SK-N-SH (cell line): Measurements from ENCODE around the gene APOC3. TPM values are rescaled to one million over a fixed set of nuclear protein-coding genes. Genes with fewer than 3 reads are reported as not detected.

Experiments used
- CTCF ChIA-PET: fragments of 300-600, 350-600 bp; formaldehyde crosslinking; extraction: SDS; loops from one replicate; lab custom pipeline; 2021; lab: Yijun Ruan, JAX
- POLR2A ChIA-PET: fragments of 350-600 bp; sonication (Branson Sonifier 250); formaldehyde crosslinking; extraction: SDS; loops from one replicate; lab custom pipeline; 2020; ENCODE audit warnings: antibody characterized with exemption, inconsistent platforms; lab: Yijun Ruan, JAX
- DNase-seq: peaks from one replicate; pipeline ENCODE4 v3.0.0; 2012
- H2AFZ ChIP-seq: fragments of 200-600 bp; sonication (generic); 2 replicates; pipeline ENCODE4 v1.8.1; 2016; ENCODE audit warnings: antibody characterized with exemption, mild to moderate bottlenecking, low read depth
- H3F3A ChIP-seq: fragments of 200-600 bp; sonication (generic); replicated peaks from 2 replicates; pipeline ENCODE3; 2016; ENCODE audit warnings: antibody characterized with exemption, mild to moderate bottlenecking; ENCODE audit not compliant: insufficient read depth
- H3K27ac ChIP-seq, 2 experiments: fragments of 200-500 bp in 1 of 2; fragments of 200-600 bp in 1 of 2; sonication (Bioruptor generic) in 1 of 2; sonication (generic), shearing (Covaris generic) in 1 of 2; 2 replicates each; pipeline versions ENCODE4 v1.5.1 to v1.6.1; 2014 to 2016; ENCODE audit warnings: low read depth in 2 of 2, inconsistent platforms in 1 of 2, low read length in 1 of 2, mild to moderate bottlenecking in 1 of 2, mixed read lengths in 1 of 2
- H3K27me3 ChIP-seq: fragments of 200-600 bp; sonication (generic), shearing (Covaris generic); 2 replicates; pipeline ENCODE4 v1.6.1; 2016; ENCODE audit warnings: mixed run types; ENCODE audit not compliant: insufficient read depth
- H3K36me3 ChIP-seq, 2 experiments: fragments of 200-500 bp in 1 of 2; fragments of 200-600 bp in 1 of 2; sonication (Bioruptor generic) in 1 of 2; sonication (generic) in 1 of 2; replicated peaks in 1 of 2; 2 replicates each; pipeline versions ENCODE3 to v1.5.1; 2014 to 2016; ENCODE audit warnings: low read length in 1 of 2, mild to moderate bottlenecking in 1 of 2; ENCODE audit not compliant: insufficient read depth in 2 of 2, control insufficient read depth in 1 of 2
- H3K4me1 ChIP-seq, 2 experiments: fragments of 200-500 bp in 1 of 2; fragments of 200-600 bp in 1 of 2; sonication (Bioruptor generic) in 1 of 2; sonication (generic), shearing (Covaris generic) in 1 of 2; 2 replicates each; pipeline versions ENCODE4 v1.5.1 to v1.6.1; 2014 to 2016; ENCODE audit warnings: low read depth in 1 of 2, low read length in 1 of 2, mixed run types in 1 of 2; ENCODE audit not compliant: insufficient read depth in 2 of 2, control insufficient read depth in 1 of 2
- H3K4me2 ChIP-seq: fragments of 200-600 bp; sonication (generic), shearing (Covaris generic); 2 replicates; pipeline ENCODE4 v1.6.1; 2017; ENCODE audit warnings: mixed run types
- H3K4me3 ChIP-seq, 2 experiments: fragments of 200-500 bp in 1 of 2; fragments of 200-600 bp in 1 of 2; sonication (Bioruptor generic) in 1 of 2; sonication (generic), shearing (Covaris generic) in 1 of 2; 2 replicates each; pipeline versions ENCODE4 v1.5.1 to v1.8.1; 2014 to 2016; ENCODE audit warnings: low read depth in 2 of 2, inconsistent platforms in 1 of 2, low read length in 1 of 2, mild to moderate bottlenecking in 1 of 2, mixed read lengths in 1 of 2, moderate library complexity in 1 of 2
- H3K79me2 ChIP-seq: fragments of 200-600 bp; sonication (generic); 2 replicates; pipeline ENCODE4 v1.8.1; 2017; ENCODE audit warnings: mild to moderate bottlenecking; ENCODE audit not compliant: insufficient read depth
- H3K9ac ChIP-seq: fragments of 200-600 bp; sonication (generic); 2 replicates; pipeline ENCODE4 v1.6.1; 2017; ENCODE audit warnings: mixed run types
- H3K9me2 ChIP-seq: fragments of 200-600 bp; sonication (generic); 2 replicates; pipeline ENCODE4 v1.6.1; 2017; ENCODE audit warnings: mixed run types
- H3K9me3 ChIP-seq: fragments of 200-600 bp; sonication (generic); 2 replicates; pipeline ENCODE4 v1.6.1; 2017; ENCODE audit warnings: mixed run types, mild to moderate bottlenecking, moderate library complexity
- H4K20me1 ChIP-seq: fragments of 200-600 bp; sonication (generic); 2 replicates; pipeline ENCODE4 v1.6.1; 2017; ENCODE audit warnings: mild to moderate bottlenecking, mixed run types; ENCODE audit not compliant: insufficient read depth
- CHD2 ChIP-seq: fragments of 150-350 bp; IDR thresholded peaks from 2 replicates; pipeline ENCODE4 v1.6.1; 2018; ENCODE audit warnings: low read length; ENCODE audit not compliant: partially characterized antibody
- ELF1 ChIP-seq: IDR thresholded peaks from 2 replicates; pipeline ENCODE4 v1.4.0; 2012
- EP300 ChIP-seq, 2 experiments: IDR thresholded peaks; 2 replicates each; pipeline versions ENCODE4 v1.4.0 to v1.6.1; 2012; ENCODE audit warnings: borderline replicate concordance in 1 of 2, low read depth in 1 of 2, low read length in 1 of 2
- EZH2phosphoT487 ChIP-seq: fragments of 200-600 bp; sonication (generic); IDR thresholded peaks from 2 replicates; pipeline ENCODE4 v1.6.1; 2017; ENCODE audit warnings: low read depth, mixed run types, mild to moderate bottlenecking, antibody characterized with exemption, moderate library complexity, borderline replicate concordance
- FOSL2 ChIP-seq: IDR thresholded peaks from 2 replicates; pipeline ENCODE4 v1.4.0; 2012; ENCODE audit warnings: low read depth, mild to moderate bottlenecking, moderate library complexity, borderline replicate concordance
- FOXJ3 ChIP-seq: sonication (generic); formaldehyde crosslinking; IDR thresholded peaks from 2 replicates; pipeline ENCODE4 v1.5.1; 2020; ENCODE audit warnings: mild to moderate bottlenecking, missing genetic modification reagents
- GABPA ChIP-seq: IDR thresholded peaks from 2 replicates; pipeline ENCODE4 v1.4.0; 2012; ENCODE audit warnings: low read depth, mild to moderate bottlenecking
- GATA2 ChIP-seq: sonication (generic); formaldehyde crosslinking; IDR thresholded peaks from 2 replicates; pipeline ENCODE4 v1.5.0; 2020; ENCODE audit warnings: mild to moderate bottlenecking, missing genetic modification reagents
- JUND ChIP-seq: IDR thresholded peaks from 2 replicates; pipeline ENCODE4 v1.4.0; 2012
- MXI1 ChIP-seq: IDR thresholded peaks from 2 replicates; pipeline ENCODE4 v1.6.1; 2012; ENCODE audit warnings: mild to moderate bottlenecking, low read depth, low read length, improper control_type of control experiment
- NFIC ChIP-seq: IDR thresholded peaks from 2 replicates; pipeline ENCODE4 v1.4.0; 2012; ENCODE audit warnings: borderline replicate concordance
- POLR2AphosphoS5 ChIP-seq: IDR thresholded peaks from 2 replicates; pipeline ENCODE4 v1.6.1; 2012; ENCODE audit warnings: low read depth, low read length
- RAD21 ChIP-seq: IDR thresholded peaks from 2 replicates; pipeline ENCODE4 v1.6.1; 2012; ENCODE audit warnings: mild to moderate bottlenecking, low read length
- RCOR1 ChIP-seq: fragments of 150-350 bp; IDR thresholded peaks from 2 replicates; pipeline ENCODE4 v1.6.1; 2017; ENCODE audit warnings: antibody characterized with exemption, low read length
- REST ChIP-seq: IDR thresholded peaks from 2 replicates; pipeline ENCODE4 v1.6.1; 2012; ENCODE audit warnings: mild to moderate bottlenecking, low read depth, low read length, moderate library complexity
- RFX5 ChIP-seq: IDR thresholded peaks from 2 replicates; pipeline ENCODE4 v1.6.1; 2012; ENCODE audit warnings: mild to moderate bottlenecking, improper control_type of control experiment, low read length
- RXRA ChIP-seq: IDR thresholded peaks from 2 replicates; pipeline ENCODE4 v1.4.0; 2012; ENCODE audit warnings: low read depth, mild to moderate bottlenecking, borderline replicate concordance
- SMC3 ChIP-seq: IDR thresholded peaks from 2 replicates; pipeline ENCODE4 v1.6.1; 2012; ENCODE audit warnings: low read depth, low read length, improper control_type of control experiment
- TAF1 ChIP-seq: IDR thresholded peaks from 2 replicates; pipeline ENCODE4 v1.6.1; 2012; ENCODE audit warnings: low read depth, mild to moderate bottlenecking, low read length, moderate library complexity, borderline replicate concordance
- TCF12 ChIP-seq: IDR thresholded peaks from 2 replicates; pipeline ENCODE4 v1.4.0; 2012
- TEAD4 ChIP-seq: IDR thresholded peaks from 2 replicates; pipeline ENCODE4 v1.4.0; 2012; ENCODE audit warnings: mild to moderate bottlenecking, borderline replicate concordance; ENCODE audit not compliant: insufficient read depth
- USF1 ChIP-seq: IDR thresholded peaks from 2 replicates; pipeline ENCODE4 v1.4.0; 2012; ENCODE audit warnings: low read depth, borderline replicate concordance
- YY1 ChIP-seq: IDR thresholded peaks from 2 replicates; pipeline ENCODE4 v1.4.0; 2012; ENCODE audit warnings: low read depth, mild to moderate bottlenecking
- ZBTB33 ChIP-seq: IDR thresholded peaks from 2 replicates; pipeline ENCODE4 v1.4.0; 2012; ENCODE audit warnings: low read depth, borderline replicate concordance
- WGBS: methylation state at CpG from one replicate; pipeline ENCODE4 v1.1.6; 2017; ENCODE audit warnings: low lambda C conversion rate; 5-methylcytosine and 5-hydroxymethylcytosine counted together
- polyA plus RNA-seq, 3 experiments: library from polyadenylated mRNA; depleted of rRNA; stranded (reverse); fragments of >200 nt; gene quantifications; 2 replicates each; pipeline ENCODE4 v1.2.3, GENCODE V29; 2012
- TF ChIP-seq, protein P1 (sequence below): fragments of 150-350 bp; IDR thresholded peaks from 2 replicates; pipeline ENCODE4 v1.6.1; 2016; ENCODE audit warnings: mild to moderate bottlenecking, low read depth, low read length
- TF ChIP-seq, protein P2 (sequence below): IDR thresholded peaks from 2 replicates; pipeline ENCODE4 v1.4.0; 2012; ENCODE audit warnings: low read depth
- TF ChIP-seq, protein P3 (sequence below): fragments of 150-350 bp; IDR thresholded peaks from 2 replicates; pipeline ENCODE4 v1.6.1; 2017; ENCODE audit warnings: antibody characterized with exemption, low read length, low read depth, borderline replicate concordance

The APOC3 gene
- polyA plus RNA-seq, 1 of the 3 experiments (the other 2 are of a cell fraction), result not detected

DNA sequence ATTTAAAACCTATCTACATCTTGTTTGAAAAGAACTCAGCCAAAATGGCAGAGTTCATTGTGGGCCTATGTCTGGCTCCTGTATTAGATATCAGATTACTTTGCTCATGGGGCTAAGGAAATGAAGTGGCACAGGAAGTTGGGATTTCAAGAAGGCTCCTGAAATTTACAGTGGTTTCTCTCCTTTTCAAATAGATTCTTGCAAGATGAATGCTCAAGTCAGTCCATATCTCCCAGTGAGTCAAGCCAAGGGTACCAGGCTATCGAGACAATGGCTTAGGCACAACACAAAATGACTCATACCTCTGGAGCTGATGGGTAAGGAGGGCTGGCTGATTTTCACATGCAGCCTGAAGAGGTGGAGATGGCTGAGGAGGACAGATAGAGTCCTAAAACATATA is 31.8 kb downstream of the APOC3 start:
- peak overlapping the region; percentile 5; the same call in 1 of the 2 replicates for H3K4me2 ChIP-seq
- H4K20me1 ChIP-seq, result no peaks in the 10 kb centered on the region
- no peaks in the 10 kb centered on the region for H3K9me2 ChIP-seq
- ChIA-PET CTCF (interaction anchor here (0.9 to 4.9 kb wide), 6 partner anchors 13 to 321 kb away, joined by 3 to 32 read pairs (median 10); partner anchors contain the start of gene APOA5), POLR2A (no interaction called here)
- H3K79me2 ChIP-seq, result no peaks in the 10 kb centered on the region
- H2AFZ ChIP-seq, result no peak overlapping the region
- H3K27ac ChIP-seq, result peak overlapping the region; percentile 72 to 87
- H3F3A ChIP-seq, result peaks cover 16% of the 10 kb centered on the region
- no peak overlapping the region for H3K4me3 ChIP-seq
- no peaks in the 10 kb centered on the region for H3K9me3 ChIP-seq
- H3K27me3 ChIP-seq, result no peaks in the 10 kb centered on the region
- H3K9ac ChIP-seq, result no peak overlapping the region; the same call in 1 of the 2 replicates
- H3K4me1 ChIP-seq, result peaks cover 21 to 43% of the 10 kb centered on the region in 2 experiments
- H3K36me3 ChIP-seq, result peaks cover 17 to 43% of the 10 kb centered on the region in 2 experiments
- DNase-seq, result no peak
- 36% methylated on average over 1 of the region's 1 CpG for WGBS
- TF ChIP-seq FOSL2, result peak; percentile 88
- no peak for TF ChIP-seq TEAD4
- TF ChIP-seq FOXJ3 (CRISPR knock-in tag), result no peak
- peak; percentile 57 for TF ChIP-seq TCF12
- peak; percentile 49; the same call in 1 of the 2 replicates for TF ChIP-seq NFIC
- TF ChIP-seq EP300 (IDR thresholded peaks at IDR 0.05; ENCODE audit: borderline replicate concordance in 1 of 2, low read depth in 1 of 2, low read length in 1 of 2), result no peak
- no peak for TF ChIP-seq RXRA
- TF ChIP-seq USF1, result no peak
- no peak for TF ChIP-seq RAD21
- no peak for TF ChIP-seq ELF1
- TF ChIP-seq REST, result no peak
- no peak for TF ChIP-seq GABPA
- no peak for TF ChIP-seq RFX5
- TF ChIP-seq, protein P1, sequence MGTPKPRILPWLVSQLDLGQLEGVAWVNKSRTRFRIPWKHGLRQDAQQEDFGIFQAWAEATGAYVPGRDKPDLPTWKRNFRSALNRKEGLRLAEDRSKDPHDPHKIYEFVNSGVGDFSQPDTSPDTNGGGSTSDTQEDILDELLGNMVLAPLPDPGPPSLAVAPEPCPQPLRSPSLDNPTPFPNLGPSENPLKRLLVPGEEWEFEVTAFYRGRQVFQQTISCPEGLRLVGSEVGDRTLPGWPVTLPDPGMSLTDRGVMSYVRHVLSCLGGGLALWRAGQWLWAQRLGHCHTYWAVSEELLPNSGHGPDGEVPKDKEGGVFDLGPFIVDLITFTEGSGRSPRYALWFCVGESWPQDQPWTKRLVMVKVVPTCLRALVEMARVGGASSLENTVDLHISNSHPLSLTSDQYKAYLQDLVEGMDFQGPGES, result no peak
- no peak for TF ChIP-seq RCOR1
- TF ChIP-seq GATA2 (CRISPR knock-in tag), result no peak
- TF ChIP-seq POLR2AphosphoS5, result no peak; the same call in 1 of the 2 replicates
- peak; percentile 74 for TF ChIP-seq JUND
- TF ChIP-seq SMC3, result no peak
- no peak for TF ChIP-seq EZH2phosphoT487
- TF ChIP-seq, protein P2, sequence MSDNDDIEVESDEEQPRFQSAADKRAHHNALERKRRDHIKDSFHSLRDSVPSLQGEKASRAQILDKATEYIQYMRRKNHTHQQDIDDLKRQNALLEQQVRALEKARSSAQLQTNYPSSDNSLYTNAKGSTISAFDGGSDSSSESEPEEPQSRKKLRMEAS, result peak; percentile 73
- no peak for TF ChIP-seq TAF1
- TF ChIP-seq YY1, result peak; percentile 71; the same call in 1 of the 2 replicates
- no peak for TF ChIP-seq CHD2
- no peak for TF ChIP-seq ZBTB33
- TF ChIP-seq, protein P3, sequence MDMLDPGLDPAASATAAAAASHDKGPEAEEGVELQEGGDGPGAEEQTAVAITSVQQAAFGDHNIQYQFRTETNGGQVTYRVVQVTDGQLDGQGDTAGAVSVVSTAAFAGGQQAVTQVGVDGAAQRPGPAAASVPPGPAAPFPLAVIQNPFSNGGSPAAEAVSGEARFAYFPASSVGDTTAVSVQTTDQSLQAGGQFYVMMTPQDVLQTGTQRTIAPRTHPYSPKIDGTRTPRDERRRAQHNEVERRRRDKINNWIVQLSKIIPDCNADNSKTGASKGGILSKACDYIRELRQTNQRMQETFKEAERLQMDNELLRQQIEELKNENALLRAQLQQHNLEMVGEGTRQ, result no peak
- TF ChIP-seq MXI1, result no peak
